Activated T-cell treated with anti-CD3 and anti-CD28 coated beads, Interleukin-2, amount 50 U/mL, for 72 hours (primary cell): ENCODE data around the gene TBCEL. TPM values are rescaled to one million over a fixed set of nuclear protein-coding genes. Genes with fewer than 3 reads are reported as not detected.
"Not testable (repeated sequence)": the region's sequence is repeated elsewhere in the genome, so short reads cannot be mapped to it uniquely, and the experiment has no call there.

Source experiments
- ATAC-seq, 2 donors: fragments of 150-1000 bp; cut with Tn5 transposase; replicated peaks in 1 of 2; 2 replicates each; pipeline ENCODE4 v1.10.0; 2021; ENCODE audit warnings: moderate library complexity in 2 of 2, mild to moderate bottlenecking in 1 of 2
- DNase-seq, 2 donors: peaks; one replicate each; pipeline ENCODE4 v3.0.0; 2021 to 2022; ENCODE audit warnings: mixed read lengths in 1 of 2
- H3K27ac Mint-ChIP-seq: one replicate; pipeline ENCODE4 v1.8.0; 2022; ENCODE audit warnings: mild to moderate bottlenecking, moderate library complexity, mixed read lengths
- H3K27me3 Mint-ChIP-seq: one replicate; pipeline ENCODE4 v1.8.0; 2022; ENCODE audit warnings: low read depth, mixed read lengths
- H3K36me3 Mint-ChIP-seq, 2 donors: one replicate each; pipeline ENCODE4 v1.8.0; 2022; ENCODE audit warnings: mixed read lengths in 2 of 2, mild to moderate bottlenecking in 1 of 2; ENCODE audit not compliant: insufficient read depth in 2 of 2
- H3K4me1 Mint-ChIP-seq: one replicate; pipeline ENCODE4 v1.8.0; 2022; ENCODE audit warnings: low read depth, mixed read lengths
- H3K4me3 Mint-ChIP-seq, 2 donors: one replicate each; pipeline ENCODE4 v1.8.0; 2022; ENCODE audit warnings: mild to moderate bottlenecking in 2 of 2, mixed read lengths in 2 of 2, moderate library complexity in 2 of 2
- H3K9me3 Mint-ChIP-seq, 2 donors: one replicate each; pipeline ENCODE4 v1.8.0; 2022; ENCODE audit warnings: mixed read lengths in 2 of 2
- total RNA-seq, 2 donors: library from RNA; stranded (reverse); gene quantifications; one replicate each; pipeline ENCODE4 v1.2.3, GENCODE V29; 2022

Gene TBCEL
- total RNA-seq, 2 donors from 2014 or later, result 13.3 to 14.7 TPM

- ATAC-seq (no peak), DNase-seq (no peak)
- no peaks in the 10 kb centered on the region for H3K4me1 Mint-ChIP-seq
- H3K36me3 Mint-ChIP-seq, result no peaks in the 10 kb centered on the region
- H3K9me3 Mint-ChIP-seq, result no peaks in the 10 kb centered on the region
- H3K4me3 Mint-ChIP-seq, result no peak overlapping the region
- H3K27me3 Mint-ChIP-seq, result peaks cover 28% of the 10 kb centered on the region
- H3K27ac Mint-ChIP-seq, result no peak overlapping the region
These were observed 25.3 kb upstream of the TBCEL start for GRCh38 chr11:120998581-120998980.

- no peak for DNase-seq
- Mint-ChIP-seq H3K4me3 (no peak overlapping the region), H3K27me3 (peaks cover 37% of the 10 kb centered on the region), H3K36me3 (no peaks in the 10 kb centered on the region), H3K9me3 (no peaks in the 10 kb centered on the region), H3K27ac (no peak overlapping the region), H3K4me1 (no peaks in the 10 kb centered on the region)
- ATAC-seq, result no peak
These were observed 19.6 kb upstream of the TBCEL start for GRCh38 chr11:121004206-121004840.

GRCh38 chr11:121006922-121007321 is 17.0 kb upstream of the TBCEL start:
- Mint-ChIP-seq H3K27ac (no peak overlapping the region), H3K27me3 (peaks cover 34% of the 10 kb centered on the region), H3K9me3 (no peaks in the 10 kb centered on the region), H3K4me3 (no peak overlapping the region), H3K36me3 (no peaks in the 10 kb centered on the region), H3K4me1 (no peaks in the 10 kb centered on the region)
- ATAC-seq (no peak), DNase-seq (no peak)

- peaks cover 23% of the 10 kb centered on the region for H3K27me3 Mint-ChIP-seq
- ATAC-seq (no peak), DNase-seq (no peak)
- no peak overlapping the region for H3K27ac Mint-ChIP-seq
- H3K4me3 Mint-ChIP-seq, result no peak overlapping the region
- no peaks in the 10 kb centered on the region for H3K9me3 Mint-ChIP-seq
- no peaks in the 10 kb centered on the region for H3K36me3 Mint-ChIP-seq
- no peaks in the 10 kb centered on the region for H3K4me1 Mint-ChIP-seq
These were observed 15.4 kb upstream of the TBCEL start for GRCh38 chr11:121008551-121008950.

GRCh38 chr11:121012091-121012490 is 11.8 kb upstream of the TBCEL start:
- Mint-ChIP-seq H3K4me1 (no peaks in the 10 kb centered on the region), H3K9me3 (no peaks in the 10 kb centered on the region), H3K36me3 (peaks cover 0 to 1% of the 10 kb centered on the region in 2 donors), H3K4me3 (no peak overlapping the region), H3K27me3 (peaks cover 26% of the 10 kb centered on the region), H3K27ac (no peak overlapping the region)
- ATAC-seq (no peak), DNase-seq (no peak)

- H3K36me3 Mint-ChIP-seq, result peaks cover 1 to 3% of the 10 kb centered on the region in 2 donors
These were observed 5.2 kb upstream of the TBCEL start for GRCh38 chr11:121018746-121019145.

GRCh38 chr11:121021718-121022117 is 2.2 kb upstream of the TBCEL start:
- not testable (repeated sequence) for H3K9me3 Mint-ChIP-seq, H3K27me3 Mint-ChIP-seq, H3K27ac Mint-ChIP-seq, H3K36me3 Mint-ChIP-seq, DNase-seq, H3K4me3 Mint-ChIP-seq, ATAC-seq
- peaks cover 21% of the 10 kb centered on the region for H3K4me1 Mint-ChIP-seq

More at GRCh38 chr11:121018746-121019145, 5.2 kb upstream of the TBCEL start:
- Mint-ChIP-seq H3K4me1 (peaks cover 2% of the 10 kb centered on the region), H3K4me3 (no peak overlapping the region), H3K27ac (no peak overlapping the region), H3K27me3 (peaks cover 14% of the 10 kb centered on the region), H3K9me3 (no peaks in the 10 kb centered on the region)
- ATAC-seq, result no peak
- DNase-seq, result no peak

- Mint-ChIP-seq H3K27me3 (peaks cover 4% of the 10 kb centered on the region), H3K4me1 (peaks cover 25% of the 10 kb centered on the region), H3K4me3 (peak overlapping the region; percentile 75 to 88), H3K9me3 (no peaks in the 10 kb centered on the region), H3K27ac (peak overlapping the region; percentile 74), H3K36me3 (peaks cover 0 to 5% of the 10 kb centered on the region in 2 donors)
- ATAC-seq (no peak), DNase-seq (no peak)
These were observed 1.1 kb downstream of the TBCEL start for GRCh38 chr11:121024989-121025388.

- no peak for DNase-seq
- Mint-ChIP-seq H3K4me3 (no peak overlapping the region), H3K27me3 (no peaks in the 10 kb centered on the region), H3K27ac (no peak overlapping the region), H3K36me3 (no peaks in the 10 kb centered on the region), H3K9me3 (no peaks in the 10 kb centered on the region), H3K4me1 (peaks cover 25% of the 10 kb centered on the region)
- no peak for ATAC-seq
These were observed 5.3 kb downstream of the TBCEL start for GRCh38 chr11:121029153-121029552.

- Mint-ChIP-seq H3K27me3 (no peaks in the 10 kb centered on the region), H3K36me3 (no peaks in the 10 kb centered on the region), H3K4me1 (peaks cover 20% of the 10 kb centered on the region), H3K27ac (peak overlapping the region; percentile 11), H3K9me3 (no peaks in the 10 kb centered on the region), H3K4me3 (no peak overlapping the region)
- DNase-seq (no peak), ATAC-seq (no peak)
These were observed 6.0 kb downstream of the TBCEL start for GRCh38 chr11:121029813-121030445.

GRCh38 chr11:121031167-121031566 is 7.3 kb downstream of the TBCEL start:
- Mint-ChIP-seq H3K27me3 (no peaks in the 10 kb centered on the region), H3K27ac (no peak overlapping the region), H3K9me3 (no peaks in the 10 kb centered on the region), H3K36me3 (no peaks in the 10 kb centered on the region), H3K4me1 (peaks cover 21% of the 10 kb centered on the region), H3K4me3 (no peak overlapping the region)
- ATAC-seq, result no peak
- DNase-seq, result no peak

- not testable (repeated sequence) for H3K4me3 Mint-ChIP-seq, H3K27me3 Mint-ChIP-seq, H3K36me3 Mint-ChIP-seq, DNase-seq, H3K9me3 Mint-ChIP-seq, H3K27ac Mint-ChIP-seq, ATAC-seq
- peaks cover 25% of the 10 kb centered on the region for H3K4me1 Mint-ChIP-seq
These were observed 7.7 kb downstream of the TBCEL start for GRCh38 chr11:121031648-121032047.

GRCh38 chr11:121032546-121032945 is 8.6 kb downstream of the TBCEL start:
- H3K9me3 Mint-ChIP-seq, result no peaks in the 10 kb centered on the region
- no peaks in the 10 kb centered on the region for H3K27me3 Mint-ChIP-seq
- no peak overlapping the region for H3K4me3 Mint-ChIP-seq
- ATAC-seq (no peak), DNase-seq (no peak)
- peaks cover 28% of the 10 kb centered on the region for H3K4me1 Mint-ChIP-seq
- H3K27ac Mint-ChIP-seq, result no peak overlapping the region
- H3K36me3 Mint-ChIP-seq, result no peaks in the 10 kb centered on the region

- H3K27ac Mint-ChIP-seq, result no peak overlapping the region
- H3K4me1 Mint-ChIP-seq, result peaks cover 28% of the 10 kb centered on the region
- H3K27me3 Mint-ChIP-seq, result no peaks in the 10 kb centered on the region
- no peaks in the 10 kb centered on the region for H3K9me3 Mint-ChIP-seq
- ATAC-seq (no peak), DNase-seq (no peak)
- no peak overlapping the region for H3K4me3 Mint-ChIP-seq
- no peaks in the 10 kb centered on the region for H3K36me3 Mint-ChIP-seq
These were observed 9.7 kb downstream of the TBCEL start for GRCh38 chr11:121033635-121034034.
